Measurements from ENCODE around the gene GLS.

Gene GLS

GRCh38 chr2:190840569-190841172, 40.0 kb upstream of the GLS start:
- no CpG with 5 or more reads among the region's 4 CpGs for WGBS, 2 donors (ENCODE audit: extremely low coverage in 2 of 2, insufficient read length in 2 of 2, insufficient replicate concordance in 1 of 2)
- H3K4me3 ChIP-seq (ENCODE audit: low read length in 2 of 2): no peak overlapping the region
- H3K36me3 ChIP-seq (replicated peaks in 1 of 2; ENCODE audit: control insufficient read depth in 2 of 2, insufficient read depth in 2 of 2, low read length in 2 of 2): no peaks in the 10 kb centered on the region
- H2BK12ac ChIP-seq (ENCODE audit: low read length): no peak overlapping the region
- DNase-seq (ENCODE audit: low spot score): no peak
- no peak overlapping the region for H3K14ac ChIP-seq (ENCODE audit: low read length)
- H3K4me1 ChIP-seq (ENCODE audit: control insufficient read depth in 2 of 2, insufficient read depth in 1 of 2, low read depth in 1 of 2, low read length in 2 of 2): peaks cover 0 to 2% of the 10 kb centered on the region in 2 donors
- no peak overlapping the region for H2AK5ac ChIP-seq (ENCODE audit: low read depth, low read length)
- no peak overlapping the region for H2BK5ac ChIP-seq (ENCODE audit: low read length)
- H2AFZ ChIP-seq (ENCODE audit: low read length): no peak overlapping the region
- H3K4ac ChIP-seq (ENCODE audit: low read length): no peak overlapping the region
- H3K27ac ChIP-seq (replicated peaks; ENCODE audit: low read length): no peak overlapping the region
- no peak overlapping the region for H3K18ac ChIP-seq (ENCODE audit: low read length)
- H3K27me3 ChIP-seq (ENCODE audit: control insufficient read depth in 3 of 3, insufficient read depth in 3 of 3, low read depth in 1 of 3, low read length in 3 of 3): peaks cover 0 to 3% (median 0%) of the 10 kb centered on the region in 3 experiments
- no peak overlapping the region for H4K91ac ChIP-seq (ENCODE audit: low read depth, low read length, poor library complexity)
- no peak overlapping the region for H3K9ac ChIP-seq (ENCODE audit: low read depth, low read length, poor library complexity)
- no peak overlapping the region for H4K8ac ChIP-seq (ENCODE audit: low read depth, low read length)
- H3K23ac ChIP-seq (ENCODE audit: low read depth, low read length, poor library complexity): no peak overlapping the region
- no peak overlapping the region for H2BK15ac ChIP-seq (ENCODE audit: low read length)
- no peak overlapping the region for H2BK120ac ChIP-seq (ENCODE audit: low read depth, low read length)
- no peaks in the 10 kb centered on the region for H3K79me1 ChIP-seq (ENCODE audit: low read depth, low read length)
- no peaks in the 10 kb centered on the region for H3K9me3 ChIP-seq (replicated peaks in 1 of 2; ENCODE audit: control insufficient read depth in 2 of 2, insufficient read depth in 1 of 2, low read depth in 1 of 2, low read length in 2 of 2)
- no peak overlapping the region for H3K4me2 ChIP-seq (ENCODE audit: insufficient read depth, low read length, poor library complexity, severe bottlenecking)

- Histone ChIP-seq H4K8ac (ENCODE audit: low read depth, low read length) (no peak overlapping the region), H3K27me3 (ENCODE audit: control insufficient read depth in 3 of 3, insufficient read depth in 3 of 3, low read depth in 1 of 3, low read length in 3 of 3) (peaks cover 0 to 3% (median 0%) of the 10 kb centered on the region in 3 experiments), H3K18ac (ENCODE audit: low read length) (no peak overlapping the region), H4K91ac (ENCODE audit: low read depth, low read length, poor library complexity) (no peak overlapping the region), H2BK15ac (ENCODE audit: low read length) (no peak overlapping the region), H3K79me1 (ENCODE audit: low read depth, low read length) (no peaks in the 10 kb centered on the region), H2AFZ (ENCODE audit: low read length) (no peak overlapping the region), H2BK120ac (ENCODE audit: low read depth, low read length) (no peak overlapping the region), H3K27ac (replicated peaks; ENCODE audit: low read length) (no peak overlapping the region), H2BK12ac (ENCODE audit: low read length) (no peak overlapping the region), H3K4me3 (ENCODE audit: low read length in 2 of 2) (no peak overlapping the region), H3K4ac (ENCODE audit: low read length) (no peak overlapping the region), H3K9ac (ENCODE audit: low read depth, low read length, poor library complexity) (no peak overlapping the region), H3K9me3 (replicated peaks in 1 of 2; ENCODE audit: control insufficient read depth in 2 of 2, insufficient read depth in 1 of 2, low read depth in 1 of 2, low read length in 2 of 2) (no peaks in the 10 kb centered on the region), H2BK5ac (ENCODE audit: low read length) (no peak overlapping the region), H3K14ac (ENCODE audit: low read length) (no peak overlapping the region), H2AK5ac (ENCODE audit: low read depth, low read length) (no peak overlapping the region), H3K4me2 (ENCODE audit: insufficient read depth, low read length, poor library complexity, severe bottlenecking) (no peak overlapping the region), H3K4me1 (ENCODE audit: control insufficient read depth in 2 of 2, insufficient read depth in 1 of 2, low read depth in 1 of 2, low read length in 2 of 2) (peaks cover 0 to 2% of the 10 kb centered on the region in 2 donors), H3K23ac (ENCODE audit: low read depth, low read length, poor library complexity) (no peak overlapping the region), H3K36me3 (replicated peaks in 1 of 2; ENCODE audit: control insufficient read depth in 2 of 2, insufficient read depth in 2 of 2, low read length in 2 of 2) (no peaks in the 10 kb centered on the region)
- WGBS, 2 donors (ENCODE audit: extremely low coverage in 2 of 2, insufficient read length in 2 of 2, insufficient replicate concordance in 1 of 2): 100% methylated on average over 2 of the region's 8 CpGs; no CpG with 5 or more reads in 1 of the 2 donors
- no peak for DNase-seq (ENCODE audit: low spot score)
Measured at GRCh38 chr2:190841707-190842505, 38.7 kb upstream of the GLS start.

- H3K14ac ChIP-seq (ENCODE audit: low read length): no peak overlapping the region
- H2BK12ac ChIP-seq (ENCODE audit: low read length): no peak overlapping the region
- no peak overlapping the region for H3K27ac ChIP-seq (replicated peaks; ENCODE audit: low read length)
- no peaks in the 10 kb centered on the region for H3K36me3 ChIP-seq (replicated peaks in 1 of 2; ENCODE audit: control insufficient read depth in 2 of 2, insufficient read depth in 2 of 2, low read length in 2 of 2)
- H3K4me2 ChIP-seq (ENCODE audit: insufficient read depth, low read length, poor library complexity, severe bottlenecking): no peak overlapping the region
- H3K9ac ChIP-seq (ENCODE audit: low read depth, low read length, poor library complexity): no peak overlapping the region
- no CpG with 5 or more reads among the region's 1 CpG for WGBS, 2 donors (ENCODE audit: extremely low coverage in 2 of 2, insufficient read length in 2 of 2, insufficient replicate concordance in 1 of 2)
- DNase-seq (ENCODE audit: low spot score): no peak
- H4K91ac ChIP-seq (ENCODE audit: low read depth, low read length, poor library complexity): no peak overlapping the region
- H3K27me3 ChIP-seq (ENCODE audit: control insufficient read depth in 3 of 3, insufficient read depth in 3 of 3, low read depth in 1 of 3, low read length in 3 of 3): peaks cover 0 to 3% (median 0%) of the 10 kb centered on the region in 3 experiments
- H3K4me3 ChIP-seq (ENCODE audit: low read length in 2 of 2): no peak overlapping the region
- no peak overlapping the region for H3K18ac ChIP-seq (ENCODE audit: low read length)
- H3K9me3 ChIP-seq (replicated peaks in 1 of 2; ENCODE audit: control insufficient read depth in 2 of 2, insufficient read depth in 1 of 2, low read depth in 1 of 2, low read length in 2 of 2): no peaks in the 10 kb centered on the region
- no peak overlapping the region for H4K8ac ChIP-seq (ENCODE audit: low read depth, low read length)
- no peak overlapping the region for H3K4ac ChIP-seq (ENCODE audit: low read length)
- no peak overlapping the region for H3K23ac ChIP-seq (ENCODE audit: low read depth, low read length, poor library complexity)
- H2AK5ac ChIP-seq (ENCODE audit: low read depth, low read length): no peak overlapping the region
- H2BK120ac ChIP-seq (ENCODE audit: low read depth, low read length): no peak overlapping the region
- peaks cover 0 to 2% of the 10 kb centered on the region in 2 donors for H3K4me1 ChIP-seq (ENCODE audit: control insufficient read depth in 2 of 2, insufficient read depth in 1 of 2, low read depth in 1 of 2, low read length in 2 of 2)
- no peaks in the 10 kb centered on the region for H3K79me1 ChIP-seq (ENCODE audit: low read depth, low read length)
- H2BK15ac ChIP-seq (ENCODE audit: low read length): no peak overlapping the region
- H2AFZ ChIP-seq (ENCODE audit: low read length): no peak overlapping the region
- H2BK5ac ChIP-seq (ENCODE audit: low read length): no peak overlapping the region
Measured at GRCh38 chr2:190842606-190843104, 38.0 kb upstream of the GLS start.
